Measurements from ENCODE around the gene SKOR1.

SKOR1 gene

DNA sequence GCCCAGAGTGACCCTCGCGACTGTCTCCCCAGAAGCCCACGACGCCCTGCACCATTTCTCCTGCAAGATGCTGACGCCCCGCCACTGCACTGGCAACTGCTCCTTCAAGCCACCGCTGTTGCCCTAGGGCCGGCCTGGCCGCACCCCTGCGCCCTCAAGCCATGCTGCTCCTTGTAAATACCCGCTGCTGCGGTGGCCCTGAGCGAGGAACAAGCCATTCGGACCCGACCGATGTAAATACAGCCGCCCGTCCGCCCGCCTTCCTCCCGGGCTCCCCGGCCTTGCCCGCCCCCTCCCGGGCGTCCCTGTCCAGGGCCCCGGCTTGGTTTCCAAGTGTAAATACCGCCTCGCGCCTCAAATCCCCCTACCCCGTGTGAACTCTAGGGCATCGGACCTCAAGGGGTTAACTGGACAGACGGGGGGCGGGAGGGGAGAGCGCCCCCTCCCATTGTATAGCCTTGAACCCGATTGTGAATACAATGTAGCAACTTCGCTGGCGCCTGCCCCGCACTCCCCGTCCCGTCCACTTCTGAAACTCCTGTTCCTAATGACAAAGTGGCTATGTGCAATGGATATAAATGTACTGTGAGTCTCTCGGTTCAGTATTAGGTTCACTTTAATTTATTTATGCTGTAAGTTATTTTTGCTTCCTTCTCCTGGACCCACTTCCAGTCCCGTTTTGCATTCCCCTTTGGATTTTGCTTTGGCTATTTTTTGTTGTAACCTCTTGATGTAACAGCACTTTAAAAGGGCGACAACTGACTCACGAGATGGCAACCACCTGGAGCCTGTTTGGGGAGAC is 8.6 kb downstream of the SKOR1 start:
- peak; percentile 63 for DNase-seq

DNA sequence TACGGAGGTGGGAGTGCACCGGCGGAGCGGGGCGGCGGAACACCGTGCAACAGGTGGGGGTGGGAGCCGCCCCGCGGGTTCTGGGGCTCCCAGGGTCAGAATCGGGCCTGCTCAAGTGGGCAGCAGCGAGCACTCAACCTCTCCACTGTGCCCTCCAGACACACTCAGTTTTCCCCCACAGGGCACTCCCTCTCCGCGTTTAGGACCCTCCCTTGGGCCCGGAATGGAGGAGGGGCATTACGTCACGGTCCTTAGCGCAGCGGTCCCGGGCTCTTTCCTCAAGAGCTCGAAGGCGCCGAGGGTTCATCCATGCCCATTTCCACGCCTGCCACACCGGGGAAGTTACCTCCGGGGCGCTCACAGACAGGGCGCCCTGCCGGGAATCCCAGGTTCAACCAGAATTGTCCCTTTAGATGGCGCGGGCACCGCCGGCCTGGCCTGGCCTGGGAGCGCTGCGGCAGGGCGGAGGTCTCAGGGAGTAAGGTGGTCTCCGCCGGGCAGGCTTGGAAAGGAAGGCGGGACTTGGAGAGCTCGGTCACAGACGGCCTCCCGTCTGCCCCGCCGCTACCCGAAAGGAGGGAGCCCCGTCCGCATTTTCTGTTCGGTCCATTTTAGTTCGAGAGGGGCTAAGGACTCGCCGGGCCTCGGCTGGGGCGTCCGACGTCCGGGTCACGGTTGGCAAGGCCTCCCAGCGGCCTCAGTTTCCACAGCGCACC is 9.4 kb downstream of the SKOR1 start:
- peak; percentile 43 for DNase-seq

DNA sequence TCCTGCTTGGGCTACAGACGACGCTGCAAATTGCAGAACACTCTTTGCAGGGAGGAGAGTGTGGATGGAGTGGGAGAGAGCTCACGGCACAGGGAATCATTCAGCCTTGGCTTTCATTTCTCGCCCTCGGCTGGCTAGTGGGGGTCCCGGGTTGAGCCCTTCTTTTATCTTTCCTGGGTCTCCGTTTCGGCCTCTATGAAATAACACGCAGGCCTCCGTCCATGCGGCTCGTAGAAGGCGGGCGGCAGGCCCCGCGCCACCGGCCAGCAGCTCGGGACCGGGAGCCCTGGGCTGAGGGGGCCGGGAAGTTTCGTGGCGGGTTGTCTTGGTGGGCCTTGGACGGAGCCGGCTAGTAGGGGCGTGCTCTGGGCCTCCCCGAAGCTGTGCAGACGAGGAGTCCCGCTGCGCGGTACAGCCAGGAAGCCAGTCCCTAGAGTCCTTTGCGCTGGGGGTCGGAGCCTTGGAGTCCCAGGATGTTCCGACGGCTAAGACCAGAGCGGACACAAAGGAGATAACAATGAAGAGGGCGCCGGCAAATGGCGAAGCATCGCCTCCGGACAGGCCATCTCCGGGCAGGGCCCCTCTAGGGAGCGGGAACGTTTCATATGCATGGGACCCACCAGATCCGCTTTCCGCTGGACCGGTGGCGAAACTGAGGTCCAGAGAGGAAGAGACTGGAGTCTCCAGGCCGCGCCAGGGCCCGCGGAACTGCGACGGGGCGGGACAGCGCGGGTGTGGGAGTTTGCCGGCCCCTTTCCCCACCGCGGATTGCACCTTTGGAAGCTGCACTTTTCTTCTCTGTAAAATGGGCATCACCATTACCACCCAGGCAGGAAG is 10.2 kb downstream of the SKOR1 start:
- DNase-seq: peak; percentile 32

DNA sequence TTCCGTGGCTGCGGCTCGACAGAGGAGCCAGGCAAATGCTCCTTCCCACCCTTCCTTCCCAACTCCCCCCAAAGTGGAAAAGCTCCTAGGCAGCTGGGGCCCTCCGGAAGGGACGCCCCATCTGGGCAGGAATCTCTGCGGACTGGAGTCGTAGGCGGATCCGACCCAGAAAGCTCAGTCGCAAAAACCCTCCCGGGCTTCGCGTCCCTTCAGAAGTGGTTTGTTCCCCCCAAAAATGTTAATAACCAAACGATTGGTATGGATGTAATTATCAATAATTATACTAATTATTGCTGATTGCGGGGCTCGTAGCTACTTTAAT is 10.8 kb downstream of the SKOR1 start:
- DNase-seq: no peak

DNA sequence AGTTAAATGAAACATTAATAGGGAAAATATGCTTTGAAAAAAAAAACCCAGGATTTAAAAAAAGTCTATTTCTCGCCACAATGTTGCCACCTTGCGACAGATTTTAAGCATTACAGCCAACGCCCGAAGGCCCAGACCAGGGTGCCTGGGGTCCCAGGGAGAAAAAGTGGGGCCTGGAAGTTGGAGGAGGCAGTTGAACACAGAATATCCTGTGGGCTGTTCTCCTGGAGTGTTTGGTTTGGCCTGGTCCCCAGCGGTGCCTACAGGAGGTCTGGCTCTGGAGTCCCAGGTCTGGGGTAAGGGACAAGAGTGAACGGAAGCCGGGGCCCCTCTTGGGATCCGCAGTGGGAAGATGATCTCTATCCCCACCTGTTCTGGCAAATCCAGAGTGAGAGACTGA is 11.2 kb downstream of the SKOR1 start:
- peak; percentile 67 for DNase-seq

DNA sequence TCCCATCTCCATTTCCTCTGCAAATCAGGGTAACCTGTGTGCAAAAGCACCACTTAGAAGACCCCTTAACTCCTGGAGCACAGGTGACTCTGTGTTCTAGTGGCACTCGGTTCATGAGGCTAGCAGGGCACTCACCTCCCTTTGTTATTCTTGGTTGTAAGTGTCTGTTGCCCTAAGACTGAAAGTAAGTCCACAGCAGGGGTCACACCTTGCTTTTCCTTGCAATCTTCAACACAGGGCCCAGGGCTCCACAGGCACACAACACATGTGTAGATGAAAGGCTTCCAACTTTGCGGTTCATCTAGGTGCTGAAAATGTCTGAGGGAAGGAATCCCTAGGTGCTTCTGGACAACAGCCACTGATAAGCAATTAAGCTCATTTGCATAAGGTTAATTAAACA is 11.6 kb downstream of the SKOR1 start:
- DNase-seq: no peak

DNA sequence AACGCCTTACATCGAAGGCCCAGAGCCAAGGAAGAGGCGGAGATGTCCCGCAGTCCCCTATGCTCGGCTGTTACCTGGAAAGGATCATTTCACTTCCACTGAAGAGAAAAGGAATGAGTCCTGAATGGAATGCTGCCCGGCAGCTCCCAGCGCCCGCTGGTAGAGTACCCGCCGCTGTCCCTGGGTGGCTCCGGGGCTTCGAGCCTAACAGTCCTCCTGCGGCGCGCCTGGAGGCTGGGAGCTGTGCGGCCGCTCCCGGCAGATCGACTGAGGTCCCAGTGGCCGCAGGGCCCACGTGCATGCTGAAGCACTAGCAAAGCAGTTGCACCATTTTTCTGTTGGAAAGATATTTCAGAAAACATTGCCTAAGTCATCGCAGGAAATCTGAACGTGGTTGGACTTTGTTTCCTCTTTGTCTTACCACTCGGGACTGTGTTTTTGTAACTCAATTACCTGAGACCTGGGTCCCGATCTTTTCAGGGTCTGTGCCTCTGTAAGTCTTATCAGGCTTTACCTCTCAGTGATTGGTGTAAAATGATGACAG is 13.6 kb downstream of the SKOR1 start:
- DNase-seq: no peak

DNA sequence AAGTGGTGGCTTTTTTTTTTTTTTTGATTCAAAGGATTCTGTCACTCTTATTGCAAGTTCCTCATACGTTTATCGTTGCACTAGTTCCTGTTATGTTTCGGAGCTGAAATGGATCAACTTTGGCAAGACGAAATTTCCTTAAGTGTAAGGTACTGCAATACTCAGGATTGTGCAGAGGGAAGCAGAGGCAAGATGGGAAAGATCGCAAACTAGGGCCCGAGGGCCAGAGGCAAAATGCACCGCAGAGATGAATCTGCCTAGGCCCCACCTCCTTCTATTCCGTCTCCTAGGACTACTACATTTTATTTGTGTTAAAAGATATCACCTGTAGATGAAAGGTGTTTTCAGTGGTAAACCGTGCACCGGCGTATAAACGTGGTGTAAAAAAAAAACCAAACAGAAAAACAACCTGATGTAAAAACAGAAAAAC is 14.2 kb downstream of the SKOR1 start:
- peak; percentile 42 for DNase-seq

DNA sequence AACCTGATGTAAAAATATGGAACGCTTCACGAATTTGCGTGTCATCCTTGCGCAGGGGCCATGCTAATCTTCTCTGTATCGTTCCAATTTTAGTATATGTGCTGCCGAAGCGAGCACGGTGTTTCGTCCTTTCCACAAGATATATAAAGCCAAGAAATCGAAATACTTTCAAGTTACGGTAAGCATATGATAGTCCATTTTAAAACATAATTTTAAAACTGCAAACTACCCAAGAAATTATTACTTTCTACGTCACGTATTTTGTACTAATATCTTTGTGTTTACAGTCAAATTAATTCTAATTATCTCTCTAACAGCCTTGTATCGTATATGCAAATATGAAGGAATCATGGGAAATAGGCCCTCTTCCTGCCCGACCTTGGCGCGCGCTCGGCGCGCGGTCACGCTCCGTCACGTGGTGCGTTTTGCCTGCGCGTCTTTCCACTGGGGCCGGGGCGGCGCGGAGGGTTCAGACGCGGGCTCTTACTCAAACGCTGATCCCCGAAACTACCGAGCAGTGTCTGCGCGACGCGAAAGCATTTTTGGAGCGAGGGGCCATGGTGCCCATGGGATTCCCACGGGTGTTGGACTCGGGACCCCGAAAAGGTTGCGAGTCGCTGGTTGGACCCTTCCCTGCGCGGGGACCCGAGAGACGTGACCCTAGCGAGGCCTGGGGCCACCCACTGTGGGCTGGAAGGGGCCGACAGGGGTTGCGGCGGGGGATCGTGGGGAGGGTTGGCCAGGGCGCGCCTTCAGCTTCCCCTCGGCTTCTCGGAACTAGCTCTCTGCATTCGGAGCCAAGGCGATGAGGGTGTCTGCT is 14.8 kb downstream of the SKOR1 start, which contains the start of gene RNU6-1:
Gene RNU6-1, minus strand, starts transcription at position 117 of the 820 bp plus-strand sequence.
- DNase-seq: peak; percentile 96

DNA sequence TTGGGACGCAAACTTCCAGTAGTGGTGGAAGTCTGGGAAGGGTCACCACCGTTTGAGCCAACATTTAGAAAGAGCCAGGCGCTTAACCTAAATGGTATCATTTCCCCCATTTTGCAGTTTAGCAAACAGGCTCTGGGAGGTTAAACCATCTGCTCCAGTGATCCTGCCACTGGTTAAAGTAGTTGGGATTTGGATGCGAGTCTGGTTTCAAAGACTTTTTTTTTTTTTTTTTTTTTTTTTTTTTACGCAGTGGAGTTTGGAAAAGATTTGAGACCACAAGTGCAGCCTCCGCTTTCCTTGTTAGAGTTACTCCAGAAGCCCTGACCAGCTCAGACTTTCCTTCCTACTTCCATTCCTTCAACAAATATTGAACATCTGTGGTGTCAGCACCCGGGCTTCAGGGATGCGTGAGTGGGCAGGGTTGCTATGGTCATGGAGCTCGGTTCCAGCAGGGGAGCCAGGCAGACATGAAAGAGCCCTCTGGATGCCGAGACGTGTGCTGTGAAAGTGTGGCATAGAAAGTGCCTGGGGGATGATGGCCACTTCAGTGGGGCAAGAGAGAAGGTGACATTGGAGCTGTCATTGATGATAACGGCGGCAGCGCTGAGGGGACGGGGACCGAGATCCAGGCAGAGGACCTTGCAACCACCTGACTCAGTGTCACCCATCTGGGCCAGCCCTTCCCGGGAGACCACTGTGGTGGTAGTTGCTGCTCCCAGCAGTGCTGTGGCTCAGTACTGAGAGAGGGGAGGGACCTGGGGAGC is 15.6 kb downstream of the SKOR1 start:
- DNase-seq: peak; percentile 31

DNA sequence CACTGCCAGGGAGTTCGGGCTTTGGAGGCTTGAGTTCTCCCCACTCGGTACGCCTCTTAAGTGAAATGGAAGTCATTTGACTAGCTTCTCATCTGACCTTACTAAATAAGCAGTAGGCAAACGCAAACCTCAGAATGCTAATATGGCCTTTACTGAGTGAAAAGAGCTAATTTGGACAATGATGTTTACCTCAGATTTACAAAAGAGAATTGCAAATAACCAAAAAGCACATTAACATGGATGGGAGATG is 16.1 kb downstream of the SKOR1 start:
- no peak for DNase-seq

DNA sequence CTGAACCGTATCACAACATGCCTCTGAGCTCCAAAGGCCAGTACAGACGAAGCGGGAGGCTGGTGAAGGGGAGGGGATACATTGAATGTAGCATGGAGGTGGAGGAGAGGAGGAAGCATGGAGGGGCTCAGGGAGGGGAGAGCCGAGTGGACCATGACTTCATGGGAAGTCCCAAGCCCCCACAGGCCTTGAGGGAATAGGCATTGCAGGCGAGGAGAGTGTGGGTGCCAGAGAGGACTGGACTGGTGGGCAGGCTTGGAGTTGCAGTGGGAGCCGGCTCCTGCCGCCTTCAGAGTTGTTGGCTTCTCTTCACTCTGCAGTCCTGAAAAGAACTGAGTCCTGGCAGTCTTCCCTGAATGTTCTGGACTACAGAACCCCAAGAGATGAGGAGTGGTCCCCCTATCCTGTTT is 17.8 kb downstream of the SKOR1 start:
- DNase-seq: no peak

DNA sequence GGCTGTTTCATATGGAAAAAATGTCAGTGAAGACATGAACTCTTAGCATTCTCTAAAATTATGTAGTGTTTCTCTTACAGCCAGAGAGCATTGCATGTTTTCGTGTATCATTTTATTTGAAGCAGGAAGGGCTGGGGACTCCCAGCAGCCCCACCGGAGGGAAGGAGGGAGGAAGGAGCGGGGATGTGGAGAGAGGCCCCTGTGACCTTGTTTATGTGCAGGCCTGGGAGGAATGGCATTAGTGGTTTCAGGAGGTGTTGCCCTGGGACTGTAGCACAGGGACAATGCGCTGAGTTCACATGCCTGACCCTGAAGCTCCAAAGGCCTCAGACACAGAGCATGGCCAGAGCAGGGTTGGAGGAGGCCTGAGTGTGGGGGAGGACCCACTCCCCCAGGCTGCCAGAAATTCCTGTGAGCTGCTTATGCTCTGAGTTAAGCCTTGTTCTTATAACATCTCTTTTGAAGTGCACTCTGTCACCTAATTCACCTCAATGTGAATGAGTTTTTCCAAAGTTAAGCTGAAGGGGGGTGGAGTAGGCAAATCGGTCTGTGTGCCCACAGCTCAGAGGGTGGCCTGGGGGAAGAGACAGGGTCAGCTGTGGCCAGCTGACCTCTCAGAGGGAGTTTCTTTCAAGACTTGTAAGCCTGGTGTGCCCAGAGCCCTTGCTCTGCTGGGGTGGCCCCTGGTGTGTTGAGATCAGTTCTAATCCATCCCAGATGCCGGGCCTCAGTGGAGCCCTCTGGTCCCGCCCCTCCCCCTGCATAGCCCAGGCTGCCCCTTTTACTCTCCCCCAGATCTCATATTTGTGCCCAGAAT is 18.5 kb downstream of the SKOR1 start:
- no peak for DNase-seq

DNA sequence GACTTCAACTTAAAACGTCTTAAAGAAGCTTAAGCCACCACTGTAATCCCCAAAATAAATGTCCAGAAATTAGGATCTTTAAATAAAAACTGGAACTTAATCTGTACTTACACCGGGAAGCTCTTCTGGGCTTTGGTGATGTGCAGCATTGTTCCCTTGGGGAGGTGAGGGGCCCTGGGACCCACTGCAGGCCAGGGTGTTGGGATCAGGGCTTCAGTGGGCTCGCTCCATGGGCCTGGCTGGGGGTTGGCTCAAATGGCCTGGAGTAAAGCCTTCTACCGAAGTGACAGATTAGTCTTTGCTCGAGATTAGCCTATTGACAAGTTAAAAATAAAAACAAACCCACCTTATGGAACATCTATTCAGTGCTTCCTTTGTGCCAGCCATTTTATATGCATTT is 20.7 kb downstream of the SKOR1 start:
- DNase-seq: no peak

DNA sequence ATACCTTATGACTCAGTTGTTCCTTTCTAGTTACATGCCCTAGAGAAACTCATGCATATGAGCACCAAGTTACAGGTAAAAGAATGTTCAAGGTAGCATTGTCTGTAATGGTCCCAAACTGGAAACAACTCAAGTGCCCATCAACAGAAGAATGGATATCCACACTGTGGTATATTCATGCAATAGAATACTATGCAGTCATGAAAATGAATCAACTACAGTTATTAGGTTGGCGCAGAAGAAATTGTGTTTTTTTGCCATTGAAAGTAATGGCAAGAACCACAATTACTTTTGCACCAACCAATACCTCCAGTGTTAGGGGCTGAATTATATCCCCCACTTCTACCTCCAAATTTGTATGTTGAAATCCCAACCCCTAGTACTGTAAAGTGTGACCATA is 24.2 kb downstream of the SKOR1 start:
- DNase-seq: no peak

DNA sequence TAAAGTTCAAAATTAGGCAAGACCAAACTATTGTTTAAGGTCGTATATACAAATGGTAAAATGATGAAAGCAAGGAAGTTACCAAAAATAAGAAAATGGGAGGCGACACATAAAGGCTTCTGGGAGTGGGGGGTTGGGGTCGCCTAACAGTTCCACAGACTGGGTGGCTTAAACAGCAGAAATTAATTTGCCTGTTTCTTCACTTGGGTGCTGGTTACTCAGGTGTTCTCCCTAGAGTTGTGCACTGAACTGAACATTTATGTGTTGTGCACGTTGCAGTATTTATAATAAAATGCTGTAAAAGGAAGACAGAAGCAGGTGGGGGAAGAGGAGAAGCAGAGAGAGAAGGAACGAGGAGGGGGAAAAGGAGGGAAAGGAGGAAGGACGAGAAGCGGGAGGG is 25.0 kb downstream of the SKOR1 start:
- DNase-seq: no peak

DNA sequence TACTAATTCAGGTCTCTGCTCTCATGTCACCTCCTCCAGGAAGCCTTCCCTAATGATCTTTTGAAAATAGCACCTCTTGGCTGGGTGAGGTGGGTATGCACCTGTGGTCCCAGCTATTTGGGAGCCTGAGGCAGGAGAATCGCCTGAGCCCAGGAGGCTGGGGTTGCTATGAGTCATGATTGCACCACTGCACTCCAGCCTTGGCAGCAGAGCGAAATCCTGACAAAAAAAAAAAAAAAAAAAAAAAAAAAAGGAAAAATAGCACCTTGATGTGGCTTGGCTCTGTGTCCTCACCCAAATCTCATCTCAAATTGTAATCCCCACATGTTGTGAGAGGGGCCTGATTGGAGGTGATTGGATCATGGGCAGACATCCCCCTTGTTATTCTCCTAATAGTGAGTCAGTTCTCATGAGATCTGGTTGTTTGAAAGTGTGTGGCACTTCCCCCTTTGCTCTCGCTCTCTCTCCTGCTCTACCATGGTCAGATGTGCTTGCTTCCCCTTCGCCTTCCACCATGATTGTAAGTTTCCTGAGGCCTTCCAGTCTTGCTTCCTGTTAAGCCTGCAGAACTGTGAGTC is 25.8 kb downstream of the SKOR1 start:
- DNase-seq: no peak

DNA sequence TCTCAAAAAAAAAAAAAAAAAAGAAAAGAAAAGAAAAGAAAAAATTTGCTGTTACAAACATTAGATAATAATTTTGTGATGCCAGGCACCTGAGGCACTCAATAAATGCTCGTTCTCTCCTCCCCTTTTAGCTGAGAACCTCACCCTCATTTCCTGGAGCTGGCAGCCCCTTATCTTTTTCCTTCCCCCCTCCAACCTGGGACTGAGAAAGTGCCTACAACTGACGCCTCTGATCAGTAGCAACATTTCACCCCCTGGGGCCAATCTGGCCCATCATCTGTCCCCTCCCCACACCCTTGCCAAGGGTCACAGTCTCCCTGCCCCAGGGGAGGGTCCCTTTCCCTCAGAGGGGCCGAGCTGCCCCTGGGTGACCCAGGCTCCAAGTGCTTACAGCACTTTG is 27.1 kb downstream of the SKOR1 start:
- no peak for DNase-seq

DNA sequence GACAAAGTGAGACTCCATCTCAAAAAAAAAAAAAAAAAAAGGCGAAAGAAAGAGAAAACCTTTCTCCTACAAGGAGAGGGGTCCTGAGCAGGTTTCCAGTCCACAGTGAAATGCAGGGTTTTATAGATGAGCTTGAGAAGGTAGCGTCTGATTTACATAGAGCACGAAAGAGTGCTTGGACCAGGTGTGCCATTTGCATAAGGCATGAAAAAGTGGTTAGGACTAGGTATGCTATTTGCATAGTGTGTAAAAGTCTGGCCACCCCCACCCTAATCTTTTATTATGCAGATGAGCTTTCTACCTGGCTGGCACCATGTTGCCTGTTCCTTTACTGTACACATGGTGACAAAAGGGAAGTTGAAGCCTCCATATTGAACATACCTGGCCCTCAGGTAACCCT is 28.1 kb downstream of the SKOR1 start:
- DNase-seq: no peak

DNA sequence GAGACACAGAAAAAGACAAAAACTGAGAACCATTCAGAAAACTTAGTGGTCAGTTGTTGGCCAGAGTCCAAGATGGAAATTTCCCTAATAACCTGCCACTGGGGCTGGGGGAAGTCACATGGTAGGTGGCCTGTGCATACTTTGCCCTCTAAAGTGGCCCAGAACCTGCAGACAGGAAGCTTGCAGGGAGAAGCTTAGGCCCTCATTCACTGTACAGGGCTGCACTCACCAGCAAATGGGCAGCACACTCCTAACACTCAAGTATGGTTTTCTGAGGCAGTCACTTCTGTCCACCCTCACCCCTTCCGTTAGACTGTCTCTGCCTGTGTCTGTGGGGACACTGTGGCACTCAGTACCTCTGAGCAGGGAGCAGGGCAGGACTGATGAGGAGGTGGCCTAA is 29.0 kb downstream of the SKOR1 start:
- no peak for DNase-seq

DNA sequence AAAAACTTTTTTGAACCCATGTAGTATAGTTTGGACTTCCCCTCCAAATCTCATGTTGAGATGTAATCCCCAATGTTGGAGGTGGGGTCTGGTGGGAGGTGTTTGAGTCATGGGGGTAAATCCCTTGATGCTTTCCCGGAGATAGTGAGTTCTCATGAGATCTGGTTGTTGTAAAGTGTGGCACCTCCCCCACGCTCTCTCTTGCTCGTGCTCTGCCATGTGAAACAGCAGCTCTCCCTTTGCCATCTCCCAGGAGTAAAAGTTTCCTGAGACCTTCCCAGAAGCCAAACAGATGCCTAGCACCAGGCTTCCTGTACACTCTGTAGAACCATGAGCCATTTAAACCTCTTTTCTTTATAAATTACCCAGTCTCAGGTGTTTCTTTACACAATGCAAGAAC is 30.5 kb downstream of the SKOR1 start:
- DNase-seq: no peak

Data from CD4-positive, alpha-beta T cell treated with Interleukin-17A for 4 hours (primary cell).